COLO829 (cell line): ENCODE data around the gene GNB5.
"Not testable (repeated sequence)": the region's sequence is repeated elsewhere in the genome, so short reads cannot be mapped to it uniquely, and the experiment has no call there.

Source experiments
- DNase-seq: peaks from one replicate; pipeline ENCODE4 v3.0.0; 2012; ENCODE audit warnings: low spot score

The GNB5 gene

DNA sequence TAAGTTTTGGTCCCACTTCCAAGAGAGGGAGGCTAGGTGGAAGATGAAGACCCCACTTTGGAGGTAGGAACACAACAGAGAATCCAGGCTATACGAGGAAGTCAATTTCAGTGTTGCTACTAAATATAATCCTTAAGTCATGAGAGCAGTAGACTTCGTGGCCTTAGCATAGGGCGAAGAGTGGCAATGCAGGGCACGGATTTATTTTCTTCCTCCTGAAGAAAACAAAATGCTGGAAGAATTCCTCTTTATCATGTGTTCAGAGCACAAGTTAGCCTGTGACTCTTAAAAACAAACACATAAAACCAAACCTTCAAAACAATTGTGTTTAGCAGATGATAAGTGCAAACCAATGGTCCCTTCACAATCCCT lies 98.0 kb downstream of the GNB5 start:
- DNase-seq = no peak

DNA sequence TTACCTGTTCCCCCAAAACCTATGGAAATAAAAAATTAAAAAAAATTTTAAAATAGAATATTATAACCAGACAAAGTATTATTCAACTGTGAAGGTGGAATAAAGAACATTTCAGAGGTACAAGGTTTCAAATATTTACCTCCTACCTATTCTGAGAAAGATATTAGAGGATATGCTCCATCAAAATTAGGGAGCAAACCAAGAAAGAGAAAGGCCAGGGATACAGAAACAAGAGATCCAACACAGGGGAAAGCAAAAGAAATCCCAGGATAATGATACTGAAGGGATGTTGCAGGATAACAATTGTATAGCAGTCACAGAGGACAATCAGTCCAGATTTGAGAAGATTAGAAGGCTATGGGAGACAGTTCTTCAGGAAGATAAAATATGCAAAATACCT lies 101.0 kb downstream of the GNB5 start:
- no peak for DNase-seq

DNA sequence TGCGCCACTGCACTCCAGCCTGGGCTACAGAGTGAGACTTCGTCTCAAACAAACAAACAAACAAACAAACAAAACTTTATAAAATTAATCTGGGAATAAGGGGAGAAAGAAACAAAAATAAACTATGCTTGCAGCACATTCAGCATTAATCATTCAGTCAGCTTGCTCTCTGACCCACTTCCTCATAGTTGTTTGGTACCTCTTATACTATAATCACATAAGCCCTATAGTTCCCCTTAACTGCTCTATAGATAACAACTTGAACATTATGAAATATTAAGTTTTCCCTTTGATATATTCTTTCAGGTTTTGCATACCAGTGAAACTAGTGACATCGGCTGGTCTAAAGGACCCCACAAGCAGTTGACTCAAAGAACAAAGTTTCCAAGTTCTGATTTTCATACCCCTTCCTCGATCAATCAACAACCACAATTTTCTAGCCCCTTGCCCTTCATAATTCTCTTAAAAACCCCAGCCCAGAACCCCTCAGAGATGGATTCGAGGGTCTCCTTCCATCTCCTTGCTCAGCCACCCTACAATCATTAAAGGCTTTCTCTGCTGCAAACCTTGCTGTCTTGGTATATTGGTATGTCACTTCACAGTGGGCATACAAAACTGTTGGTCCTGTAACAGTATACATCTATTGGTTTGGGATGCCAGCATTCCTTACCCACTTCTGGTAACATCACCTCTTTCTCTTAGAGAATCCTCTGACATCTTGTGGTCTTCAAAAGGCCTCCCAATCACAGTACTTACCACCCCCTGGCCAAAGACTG lies 105.0 kb downstream of the GNB5 start:
- no peak for DNase-seq

DNA sequence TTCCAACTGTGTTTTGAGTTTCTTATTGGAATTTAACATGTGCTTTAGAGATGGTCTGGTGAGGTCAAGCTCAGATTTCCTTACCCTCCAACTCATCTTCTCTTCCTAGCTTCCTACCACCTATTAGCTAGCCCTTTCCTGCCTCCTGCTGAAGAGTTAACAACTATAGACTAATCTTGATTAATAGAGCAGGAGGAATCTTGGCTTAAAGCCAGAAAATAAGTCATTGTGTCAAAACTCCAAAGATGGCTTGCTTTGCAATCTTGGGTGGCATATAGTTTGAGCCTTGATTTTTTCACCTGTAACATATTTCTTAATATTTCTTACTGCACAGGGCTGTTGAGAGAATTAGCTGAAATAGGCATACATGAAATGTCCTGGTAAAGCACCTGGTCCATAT lies 105.9 kb downstream of the GNB5 start:
- no peak for DNase-seq

DNA sequence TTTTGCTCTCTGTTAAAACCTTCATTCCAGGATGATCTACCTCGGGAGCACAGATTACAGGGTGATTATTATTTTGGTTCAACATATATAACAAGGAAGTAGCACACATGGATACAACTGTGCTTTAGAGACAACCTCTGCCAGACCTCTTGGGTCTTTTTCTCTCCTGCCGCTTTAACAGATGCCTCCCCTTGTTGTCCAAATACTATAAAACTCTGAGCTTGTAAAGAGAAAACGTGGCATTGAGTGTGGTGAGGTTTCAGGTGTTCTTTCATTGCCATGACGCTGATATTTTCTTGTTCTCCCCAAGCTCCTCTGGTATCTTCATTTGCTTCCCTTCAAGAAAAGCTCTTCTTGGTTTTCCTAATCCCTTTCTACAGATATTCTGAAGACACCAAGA lies 107.6 kb downstream of the GNB5 start:
- no peak for DNase-seq

DNA sequence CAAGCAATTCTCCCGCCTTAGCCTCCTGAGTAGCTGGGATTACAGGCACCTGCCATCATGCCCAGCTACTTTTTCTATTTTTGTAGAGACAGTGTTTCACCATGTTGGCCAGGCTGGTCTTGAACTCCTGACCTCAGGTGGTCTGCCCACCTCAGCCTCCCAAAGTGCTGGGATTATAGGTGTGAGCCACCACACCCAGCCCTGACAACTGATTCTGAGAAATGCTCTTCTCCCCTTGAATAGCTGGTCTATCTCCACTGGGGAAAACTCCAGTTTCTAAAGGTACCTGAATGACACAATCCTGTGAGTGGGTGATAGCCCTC lies 108.2 kb downstream of the GNB5 start:
- DNase-seq = not testable (repeated sequence)

DNA sequence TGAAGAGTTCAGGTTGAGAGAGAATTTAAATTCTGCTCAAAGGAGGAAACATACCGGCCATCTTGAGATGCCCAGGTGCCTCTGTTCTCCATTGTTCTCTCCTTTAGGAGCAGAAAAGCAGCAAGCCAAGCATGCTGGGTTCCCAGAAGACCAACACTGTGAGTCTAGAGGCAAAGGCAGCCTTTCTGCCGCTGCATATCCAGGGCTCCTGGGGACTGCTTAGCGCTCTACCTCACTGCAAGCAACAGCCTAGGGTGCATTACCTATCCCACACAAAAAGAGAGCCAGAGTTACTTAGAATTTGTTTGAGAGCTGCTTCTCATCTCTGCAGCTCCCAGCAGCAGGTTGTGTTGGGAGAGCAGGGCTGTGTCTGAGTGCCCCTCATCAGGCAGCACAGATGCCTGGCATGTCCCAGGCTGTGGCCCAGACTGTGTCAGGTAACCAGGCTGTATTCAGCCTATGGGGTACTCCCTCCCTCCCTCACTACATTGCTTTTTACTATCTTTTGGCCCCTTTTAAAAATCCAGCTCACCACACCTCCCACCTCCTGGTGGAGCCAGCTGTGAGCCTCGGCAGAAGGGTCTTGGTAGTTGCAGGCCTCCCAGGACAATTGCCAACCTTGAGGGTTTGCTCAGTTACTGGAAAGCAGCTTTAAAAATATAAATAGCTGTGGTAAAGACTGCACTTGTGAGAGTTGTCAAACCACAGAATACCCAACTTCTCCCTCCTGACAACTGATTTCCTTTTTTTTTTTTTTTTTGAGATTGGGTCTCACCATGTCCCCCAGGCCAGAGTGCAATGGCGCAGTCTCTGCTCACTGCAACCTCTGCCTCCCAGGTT lies 108.8 kb downstream of the GNB5 start:
- DNase-seq = no peak

DNA sequence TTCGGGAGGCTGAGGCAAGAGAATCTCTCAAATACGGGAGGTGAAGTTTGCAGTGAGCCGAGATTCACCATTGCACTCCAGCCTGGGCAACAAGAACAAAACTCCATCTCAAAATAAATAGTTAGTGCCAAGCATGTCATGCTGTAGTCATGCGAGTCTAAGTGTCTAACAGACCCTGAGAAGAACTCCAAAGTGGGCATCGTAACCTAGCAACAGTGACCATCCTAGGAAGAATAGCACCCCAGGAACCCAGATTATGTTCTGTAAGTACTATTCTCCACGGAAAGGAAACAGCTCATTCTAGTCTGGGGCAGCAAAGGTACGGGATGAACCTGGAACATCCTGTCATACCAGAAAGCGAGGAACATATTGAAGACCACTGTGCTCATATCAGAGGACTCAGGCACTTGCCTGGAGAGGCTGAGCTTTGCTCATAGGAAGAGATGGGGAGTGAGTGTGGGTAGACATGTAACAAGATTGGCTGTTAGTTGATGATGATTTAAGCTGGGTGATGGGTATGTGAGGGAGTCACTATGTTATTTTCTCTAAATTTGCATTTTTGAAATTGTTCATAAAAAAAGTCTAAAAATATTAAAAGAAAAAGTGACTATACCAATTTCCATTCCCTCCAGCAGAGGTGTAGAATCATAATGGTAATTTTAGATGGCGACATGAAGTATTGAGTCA lies 110.3 kb downstream of the GNB5 start:
- no peak for DNase-seq

DNA sequence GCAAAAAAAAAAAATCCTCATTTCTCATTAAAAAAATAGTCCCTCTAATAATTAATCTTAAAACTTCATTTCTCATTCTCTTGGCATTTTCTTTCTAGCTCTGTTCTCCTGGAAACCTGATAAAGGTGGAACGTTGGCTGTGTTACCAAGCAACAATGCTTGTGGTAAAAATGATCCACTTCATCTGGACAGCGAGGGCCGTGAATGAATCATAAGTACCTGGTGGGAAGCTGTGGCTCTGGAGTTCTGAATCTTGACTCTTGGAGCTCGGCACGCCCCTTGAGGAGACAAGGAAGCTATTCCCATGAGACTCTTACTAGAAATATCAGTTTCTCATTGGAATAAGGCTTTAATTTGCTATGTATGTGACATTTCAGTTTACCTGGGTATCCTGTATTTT lies 111.2 kb downstream of the GNB5 start:
- no peak for DNase-seq

DNA sequence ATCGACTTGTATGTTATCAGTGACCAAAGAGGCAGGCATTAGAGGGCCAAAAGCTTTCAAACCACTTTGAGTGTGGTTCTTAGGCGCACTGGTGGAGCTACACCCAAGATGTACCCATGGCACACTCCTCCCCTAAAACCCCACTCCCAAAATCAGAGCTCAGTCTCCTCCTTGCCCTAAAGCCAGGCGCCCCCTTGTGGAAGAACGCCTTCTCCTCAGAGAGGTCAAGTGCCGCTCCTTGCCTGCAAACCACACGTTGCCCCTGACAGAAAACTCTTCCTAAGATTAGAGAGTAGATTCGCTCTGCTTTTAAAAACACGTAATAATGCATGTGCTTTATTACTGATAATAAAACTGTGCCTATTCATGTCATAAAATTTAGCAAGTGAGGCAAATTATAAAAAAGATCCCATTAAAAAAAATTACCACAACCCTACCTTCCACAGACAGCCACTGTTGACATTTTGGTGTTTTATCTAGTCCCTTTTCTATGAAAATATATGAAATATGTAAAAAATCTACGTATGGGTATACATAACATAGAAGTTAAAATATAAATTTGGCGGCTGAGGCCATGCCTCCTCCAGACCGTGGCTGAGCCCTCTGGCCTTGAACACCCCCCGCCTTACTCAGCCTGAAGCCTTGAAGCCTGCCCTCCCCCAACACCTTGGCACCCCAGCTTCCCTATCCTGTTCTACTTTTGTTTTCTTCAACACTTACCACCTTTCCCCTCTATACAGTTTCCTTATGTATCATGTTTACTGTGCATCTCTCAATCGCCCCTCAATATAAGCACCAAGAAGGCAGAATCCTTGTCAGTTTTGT lies 112.1 kb downstream of the GNB5 start:
- peak; percentile 49 for DNase-seq

DNA sequence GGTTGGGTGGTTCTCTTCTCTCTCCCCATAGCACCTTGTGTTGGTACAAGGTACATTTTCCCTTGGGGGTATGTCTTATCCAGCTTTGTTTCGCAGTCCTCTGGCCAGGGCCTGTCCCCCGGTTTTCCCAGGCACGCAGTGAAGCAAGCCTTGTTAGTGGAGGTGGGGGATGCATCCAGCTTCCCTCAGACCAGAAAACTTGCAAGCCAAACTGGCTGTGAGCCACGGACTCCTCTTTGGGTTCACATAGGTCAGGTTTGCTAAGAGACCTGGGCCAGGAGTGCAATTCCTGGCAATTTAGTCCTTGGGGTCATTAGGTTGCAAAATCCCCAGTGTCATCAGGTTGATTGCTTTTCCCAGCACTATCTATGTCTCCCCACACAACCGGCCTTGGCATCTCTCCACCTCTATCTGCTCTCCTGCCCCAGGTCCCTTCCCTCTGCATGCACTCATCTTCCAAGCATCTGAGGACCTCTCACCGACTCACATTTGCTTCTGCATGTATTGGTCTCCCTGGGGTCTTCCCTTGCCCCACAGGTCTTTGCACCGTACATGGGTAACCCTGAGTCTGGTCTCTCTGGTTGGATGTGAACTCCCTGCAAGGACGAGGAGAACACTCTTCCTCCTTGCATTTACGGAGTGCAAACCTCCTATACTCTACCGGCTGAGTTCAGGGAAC lies 112.9 kb downstream of the GNB5 start:
- DNase-seq = no peak

DNA sequence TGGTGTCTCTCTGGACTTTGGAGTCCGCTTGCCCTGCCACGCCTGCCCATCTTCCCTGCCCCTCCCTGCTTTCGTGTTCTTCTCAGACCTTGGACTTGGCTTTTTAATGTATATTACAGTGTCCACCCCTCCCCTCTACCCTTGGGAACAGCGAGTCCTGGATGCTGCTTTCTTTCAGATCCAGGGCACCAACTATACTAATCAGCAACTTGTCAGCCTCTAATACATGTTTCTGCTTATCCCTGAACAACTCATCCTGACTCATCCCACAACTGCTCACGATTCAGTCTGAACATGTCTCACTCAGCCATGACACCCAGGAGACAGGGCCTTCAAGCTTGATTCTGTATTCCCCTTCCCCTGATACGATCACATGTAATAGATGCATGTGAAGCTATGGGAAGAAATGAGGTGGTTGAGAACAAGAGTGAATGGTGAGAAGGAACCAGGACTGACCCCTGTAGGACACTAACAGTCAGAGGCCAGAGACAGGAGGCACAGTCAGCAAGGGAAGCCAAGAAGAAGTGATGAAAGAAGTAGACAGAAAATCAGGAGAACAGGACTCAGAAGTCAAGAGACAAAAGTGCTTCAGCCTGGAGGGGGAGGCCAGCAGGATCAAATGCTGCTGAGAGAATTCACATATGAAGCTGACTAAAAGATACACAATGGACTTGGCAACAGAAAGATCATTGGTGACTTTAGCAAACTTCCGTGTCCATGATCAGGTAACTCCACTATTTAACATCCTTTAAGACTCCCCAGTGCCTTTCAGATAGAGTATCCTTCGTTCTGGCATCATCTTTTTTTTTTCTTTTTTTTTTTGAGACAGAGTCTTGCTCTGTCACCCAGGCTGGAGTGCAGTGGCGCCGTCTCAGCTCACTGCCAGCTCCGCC lies 114.1 kb downstream of the GNB5 start:
- peak; percentile 28 for DNase-seq

DNA sequence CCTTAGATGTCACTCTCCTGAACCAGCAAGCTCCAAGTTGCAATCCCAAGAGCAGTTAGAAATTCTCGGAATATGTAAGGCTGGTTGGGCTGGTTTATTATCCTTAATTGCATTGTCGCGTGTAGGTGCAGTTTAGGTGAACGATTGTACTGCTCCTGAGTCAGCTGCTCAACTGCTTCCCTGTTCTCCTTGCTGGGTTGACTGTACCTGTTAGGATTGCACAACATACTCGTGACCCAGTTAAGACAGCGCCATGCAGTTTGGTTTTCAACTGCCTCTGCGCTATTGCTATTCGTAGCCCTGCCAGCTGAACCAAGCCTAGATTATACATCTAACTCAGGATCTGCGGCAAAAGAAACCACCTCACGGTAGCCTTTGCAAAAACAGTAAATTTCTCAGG lies 119.6 kb downstream of the GNB5 start:
- DNase-seq = no peak

DNA sequence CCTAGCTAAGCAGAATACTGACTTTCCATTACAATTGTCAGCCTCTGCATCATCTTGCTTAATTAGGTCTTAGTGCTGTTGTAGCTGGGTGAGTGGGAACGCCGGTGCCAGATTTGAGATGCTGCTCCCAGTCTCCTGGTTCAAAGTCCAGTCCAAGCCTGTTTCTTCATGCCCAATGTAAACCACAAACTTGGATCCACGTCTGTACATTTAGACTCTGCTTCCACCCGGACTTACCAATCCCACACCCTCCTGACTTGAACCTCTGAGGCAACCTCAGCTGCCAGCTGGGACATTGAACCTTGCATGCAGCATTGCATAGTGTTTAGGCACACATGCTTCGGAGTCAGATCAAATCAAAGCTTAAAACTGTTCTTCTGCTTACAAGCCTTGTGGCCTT lies 121.6 kb downstream of the GNB5 start:
- no peak for DNase-seq

DNA sequence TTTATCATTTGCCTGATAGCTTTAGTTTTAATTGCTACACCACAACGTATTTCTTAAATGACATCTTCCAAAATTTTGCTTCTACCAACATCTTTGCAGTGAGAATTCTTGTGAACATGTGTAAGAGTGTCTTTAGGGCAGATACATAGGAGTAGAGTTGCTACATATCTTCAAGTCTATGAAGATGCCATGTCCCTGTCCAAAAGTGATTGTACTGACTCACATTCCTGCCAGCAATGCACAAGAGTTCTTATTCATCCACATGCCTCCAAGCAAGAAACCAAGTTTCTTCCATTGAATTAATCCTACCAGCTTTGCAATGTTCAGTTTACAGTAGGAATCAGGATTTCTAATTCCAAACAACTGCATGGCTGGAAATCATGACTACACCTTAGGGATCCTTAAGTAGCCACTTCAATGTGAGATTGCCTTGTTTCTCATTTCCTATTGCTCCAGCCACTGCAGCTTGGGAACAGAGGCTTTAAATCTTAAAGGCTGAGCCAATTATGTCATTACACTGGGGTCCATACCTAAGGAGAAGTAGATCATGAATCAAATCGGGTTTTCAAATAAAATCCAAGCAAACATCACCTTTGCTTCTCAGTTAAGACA lies 123.1 kb downstream of the GNB5 start:
- no peak for DNase-seq

DNA sequence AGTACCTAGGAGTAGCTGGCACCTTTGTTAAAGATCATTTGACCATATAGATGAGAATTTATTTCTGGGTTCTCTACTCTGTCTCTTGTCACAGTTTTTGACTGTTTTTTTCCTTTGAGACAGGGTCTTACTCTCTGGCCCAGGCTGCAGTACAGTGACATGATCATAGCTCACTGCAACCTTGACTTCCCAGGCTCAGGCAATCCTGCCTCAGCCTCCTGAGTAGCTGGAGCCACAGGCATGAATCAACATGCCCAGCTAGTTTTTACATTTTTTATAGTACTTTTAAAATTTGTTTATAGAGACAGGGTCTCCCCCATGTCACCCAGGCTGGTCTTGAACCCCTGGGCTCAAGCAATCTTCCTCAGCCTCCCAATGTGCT lies 123.7 kb downstream of the GNB5 start:
- DNase-seq = no peak

DNA sequence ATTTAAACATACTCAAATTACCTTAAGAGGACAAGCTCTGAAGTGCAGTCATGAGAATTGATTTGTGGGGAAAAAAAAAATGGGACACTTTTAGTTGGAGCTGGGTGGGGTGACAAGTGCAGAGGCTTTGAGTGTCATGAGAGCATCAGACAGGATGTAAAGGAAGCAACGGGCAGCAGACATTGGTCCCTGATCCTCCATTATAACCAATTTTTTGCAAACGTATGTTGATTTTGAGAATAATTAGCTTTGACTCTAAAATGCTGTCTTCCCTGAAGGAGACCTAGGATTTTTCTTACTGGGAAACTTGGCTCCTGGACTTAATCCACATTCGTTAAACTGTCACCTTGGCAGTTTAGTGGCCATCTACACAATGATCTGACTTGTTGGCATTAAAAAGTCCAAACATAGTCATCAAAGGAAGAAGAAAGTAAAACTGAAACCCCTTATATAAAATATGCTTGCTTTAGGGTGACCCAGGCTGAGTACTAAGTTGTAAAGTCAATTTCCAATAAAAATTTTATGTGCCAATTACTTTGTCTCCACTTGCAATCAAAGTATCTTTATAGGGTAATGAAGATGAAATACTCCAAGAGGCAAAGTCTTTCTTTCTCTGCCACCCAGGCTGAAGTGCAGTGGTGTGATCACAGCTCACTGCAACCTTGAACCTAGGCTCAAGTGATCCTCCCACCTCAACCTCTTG lies 124.2 kb downstream of the GNB5 start:
- DNase-seq = no peak
